GM12878 (cell line): ENCODE data around the gene DZIP1L. TPM values are rescaled to one million over a fixed set of nuclear protein-coding genes. Genes with fewer than 3 reads are reported as not detected.
A peak's percentile ranks its signal among the peaks of the same experiment; 100 is the strongest.

Experiments used
- ATAC-seq: fragments of 200-7000 bp; cut with Tn5 transposase; 3 replicates; pipeline ENCODE4 v1.9.1; 2020; ENCODE audit warnings: mild to moderate bottlenecking, moderate library complexity
- BruUV-seq: library from RNA; stranded (reverse); fragments of 400-500 nt; replicated peaks from 2 replicates; lab custom pipeline; 2021; lab: Mats Ljungman, UMichigan
- CTCF ChIA-PET: fragments of 300-600 bp; sonication (Branson Sonifier 250); formaldehyde crosslinking; extraction: SDS; loops from one replicate; lab custom pipeline; 2021; ENCODE audit warnings: inconsistent platforms; lab: Yijun Ruan, JAX
- POLR2A ChIA-PET: fragments of 350-600 bp; formaldehyde crosslinking; extraction: SDS; loops from one replicate; lab custom pipeline; 2021; ENCODE audit warnings: inconsistent platforms; lab: Charles Lee
- RAD21 ChIA-PET: fragments of 300-600 bp; sonication (Branson Sonifier 250); formaldehyde crosslinking; loops from one replicate; lab custom pipeline; 2023; ENCODE audit warnings: antibody characterized with exemption; ENCODE audit not compliant: unreplicated experiment; lab: Charles Lee
- SMC1A ChIA-PET: fragments of 300-600 bp; sonication (Branson Sonifier 250); formaldehyde crosslinking; loops from one replicate; lab custom pipeline; 2023; ENCODE audit not compliant: unreplicated experiment, uncharacterized antibody; lab: Charles Lee
- DNase-seq: peaks from one replicate; pipeline ENCODE4 v3.0.0-alpha.2; 2011; ENCODE audit warnings: low read depth, low spot score
- FAIRE-seq: peaks from 3 replicates; lab custom pipeline; 2011; peaks lifted over from hg19 to GRCh38; lab: Jason Lieb, UNC
- H2AFZ ChIP-seq: 2 replicates; pipeline ENCODE4 v1.6.0; 2011; ENCODE audit warnings: low read depth, low read length, control low read depth; ENCODE audit not compliant: control insufficient read depth
- H3K27ac ChIP-seq: 2 replicates; pipeline ENCODE4 v1.5.1; 2011; ENCODE audit warnings: control low read depth; ENCODE audit not compliant: control insufficient read depth, insufficient read depth
- H3K27me3 ChIP-seq, 2 experiments: replicated peaks in 1 of 2; 2 replicates each; pipeline versions ENCODE4 v1.6.0 to v1.6.1; 2011; ENCODE audit warnings: low read length in 1 of 2; ENCODE audit not compliant: control insufficient read depth in 2 of 2, insufficient read depth in 2 of 2
- H3K36me3 ChIP-seq, 2 experiments: 2 replicates each; pipeline ENCODE4 v1.5.1; 2011; ENCODE audit warnings: low read length in 1 of 2; ENCODE audit not compliant: control insufficient read depth in 2 of 2, insufficient read depth in 2 of 2
- H3K4me1 ChIP-seq: 2 replicates; pipeline ENCODE4 v1.6.1; 2011; ENCODE audit warnings: mild to moderate bottlenecking, low read length, moderate library complexity, mixed read lengths; ENCODE audit not compliant: control insufficient read depth, insufficient read depth
- H3K4me2 ChIP-seq: 2 replicates; pipeline ENCODE4 v1.6.0; 2011; ENCODE audit warnings: control low read depth; ENCODE audit not compliant: control insufficient read depth, insufficient read depth
- H3K4me3 ChIP-seq: fragments of 200-600 bp; sonication (generic); 2 replicates; pipeline ENCODE4 v1.5.1; 2016
- H3K79me2 ChIP-seq: 2 replicates; pipeline ENCODE4 v1.6.0; 2011; ENCODE audit warnings: low read length; ENCODE audit not compliant: control insufficient read depth, insufficient read depth
- H3K9ac ChIP-seq: 2 replicates; pipeline ENCODE4 v1.8.0; 2011; ENCODE audit warnings: low read length, control low read depth, mixed read lengths; ENCODE audit not compliant: control insufficient read depth, insufficient read depth
- H3K9me3 ChIP-seq: replicated peaks from 3 replicates; pipeline ENCODE4 v1.5.1; 2011; ENCODE audit warnings: mild to moderate bottlenecking, low read length; ENCODE audit not compliant: control insufficient read depth, insufficient read depth
- H4K20me1 ChIP-seq: 2 replicates; pipeline ENCODE4 v1.6.0; 2011; ENCODE audit not compliant: control insufficient read depth, insufficient read depth
- E2F4 ChIP-seq: IDR thresholded peaks from 2 replicates; pipeline ENCODE4 v1.6.1; 2012; ENCODE audit warnings: low read depth, low read length, improper control_type of control experiment
- FOXK2 ChIP-seq: fragments of 450-650 bp; IDR thresholded peaks from 2 replicates; pipeline ENCODE4 v1.6.1; 2017; ENCODE audit warnings: mild to moderate bottlenecking, moderate library complexity
- FOXM1 ChIP-seq: IDR thresholded peaks from 2 replicates; pipeline ENCODE4 v1.6.1; 2012; ENCODE audit warnings: low read depth, mild to moderate bottlenecking, inconsistent platforms, low read length, moderate library complexity
- HSF1 ChIP-seq: fragments of 150-350 bp; IDR thresholded peaks from 2 replicates; pipeline ENCODE4 v1.6.1; 2014; ENCODE audit warnings: mild to moderate bottlenecking, low read depth, low read length
- JUNB ChIP-seq: IDR thresholded peaks from 2 replicates; pipeline ENCODE4 v1.6.1; 2016; ENCODE audit warnings: antibody characterized with exemption, mild to moderate bottlenecking
- LARP7 ChIP-seq: fragments of 450-650 bp; IDR thresholded peaks from 2 replicates; pipeline ENCODE4 v1.6.1; 2017; ENCODE audit warnings: mild to moderate bottlenecking
- NKRF ChIP-seq: fragments of 450-650 bp; conservative IDR thresholded peaks from 2 replicates; pipeline ENCODE4 v1.6.1; 2017; ENCODE audit warnings: mild to moderate bottlenecking, moderate library complexity
- PRDM15 ChIP-seq: fragments of 450-650 bp; formaldehyde crosslinking; IDR thresholded peaks from 2 replicates; pipeline ENCODE4 v1.4.0; 2020; ENCODE audit warnings: mild to moderate bottlenecking, moderate library complexity
- SMC3 ChIP-seq: IDR thresholded peaks from 2 replicates; pipeline ENCODE4 v1.6.1; 2011; ENCODE audit warnings: low read length, improper control_type of control experiment, borderline replicate concordance
- ZNF274 ChIP-seq: IDR thresholded peaks from one replicate; pipeline ENCODE4 v1.8.0; 2011; ENCODE audit not compliant: insufficient read length, insufficient read depth
- WGBS: methylation state at CpG from one replicate; pipeline ENCODE4 v1.1.6; 2016; ENCODE audit warnings: low lambda C conversion rate; ENCODE audit not compliant: insufficient replicate concordance, insufficient coverage; ENCODE audit errors: missing lambda C conversion rate; 5-methylcytosine and 5-hydroxymethylcytosine counted together
- in situ Hi-C: fragments of 300-500 bp; cut with MboI; formaldehyde crosslinking; loops from 9 replicates; pipeline ENCODE4 v1.14.3; 2018; ENCODE audit warnings: mixed read lengths
- intact Hi-C: fragments of 100-400 bp; cut with micrococcal nuclease; formaldehyde crosslinking; loops from one replicate; pipeline ENCODE4 v1.14.2; 2022; ENCODE audit not compliant: unreplicated experiment
- polyA plus RNA-seq, 11 experiments: library from polyadenylated mRNA; depleted of rRNA in 4 of 11; unstranded in 6 of 11; stranded (reverse) in 5 of 11; fragments of >200 nt; fragmentation: Nextera tagmentation in 4 of 11; fragmentation: Illumina TruSeq in 1 of 11; extraction: Ambion mirVana in 4 of 11; extraction: Trizol in 1 of 11; gene quantifications; 1 replicate in 1 of 11; 2 replicates in 10 of 11; pipeline versions ENCODE4 v1.2.1 to v1.2.3, GENCODE V29; 2011 to 2016; ENCODE audit warnings: inconsistent platforms in 2 of 11, missing spikeins in 2 of 11, low read depth in 1 of 11
- total RNA-seq, 4 experiments: library from RNA; depleted of rRNA in 3 of 4; stranded (reverse); fragments of >200 nt in 3 of 4; fragmentation: Illumina TruSeq in 1 of 4; extraction: Trizol in 1 of 4; gene quantifications; 2 replicates each; pipeline versions ENCODE4 v1.2.1 to v1.2.3, GENCODE V29; 2013 to 2021

DZIP1L gene
- total and polyA plus RNA-seq, 10 of the 15 experiments (the other 5 are each of a cell fraction or from before 2014, with no cell fraction given): not detected

- TF ChIP-seq LARP7: 0 out of 2 replicates have a peak, but pooled peaks have one; percentile 24
Measured at GRCh38 chr3:138114988-138115971, at the start of gene DZIP1L (continued).

- H3K27ac ChIP-seq: no peak overlapping the region
- 94% methylated on average over 2 of the region's 2 CpGs for WGBS
- no peak overlapping the region for H2AFZ ChIP-seq
- ATAC-seq (no peak), DNase-seq (no peak), FAIRE-seq (no peak)
- TF ChIP-seq SMC3 (no peak), HSF1 (no peak), NKRF (no peak), PRDM15 (CRISPR knock-in tag) (no peak), E2F4 (no peak), JUNB (no peak), FOXK2 (no peak), ZNF274 (no peak), FOXM1 (no peak)
- ChIA-PET RAD21 (no interaction called here), SMC1A (interaction anchor here (1.0 kb wide), 1 partner anchor 9 kb away, joined by 3 read pairs; the partner anchor contains the start of gene DBR1), CTCF (no interaction called here), POLR2A (no interaction called here)
- no peak overlapping the region for H3K9ac ChIP-seq
- no peaks in the 10 kb centered on the region for H3K27me3 ChIP-seq
- no TSS peak for BruUV-seq
- no peaks in the 10 kb centered on the region for H3K4me1 ChIP-seq
- no peak overlapping the region for H3K4me3 ChIP-seq
- H3K9me3 ChIP-seq: no peaks in the 10 kb centered on the region
- H3K36me3 ChIP-seq: peaks cover 2 to 20% of the 10 kb centered on the region in 2 experiments; a peak in 3 of 4 replicates
- in situ Hi-C loops (no loop called here), intact Hi-C loops (no loop called here)
- no peak overlapping the region for H3K4me2 ChIP-seq
- H4K20me1 ChIP-seq: no peaks in the 10 kb centered on the region
- no peaks in the 10 kb centered on the region for H3K79me2 ChIP-seq
Measured at GRCh38 chr3:138165061-138165460, 49.7 kb upstream of the DZIP1L start.
